Camera-type eye (tissue), 1 donor: ENCODE measurements around the gene ACO1. TPM values are rescaled to one million over a fixed set of nuclear protein-coding genes. Genes with fewer than 3 reads are reported as not detected.

ENCODE experiments used
- total RNA-seq: library from RNA; depleted of rRNA; stranded (reverse); fragments of >200 nt; gene quantifications from one replicate; pipeline ENCODE4 v1.2.3, GENCODE V29; 2014

Gene ACO1
- 27.5 TPM for total RNA-seq

GRCh38 chr9:32384364-32385151 lies at the start of gene ACO1:
Gene ACO1 (plus strand): TSS chr9:32384643. CDS start chr9:32405507, 20,864 bp downstream.

Other genes starting within 250 kb of the ACO1 start
- 10.2 TPM for gene RIGI, start 141.6 kb downstream of the ACO1 start, total RNA-seq
- 3.3 TPM for gene SMIM27, start 167.7 kb downstream of the ACO1 start, total RNA-seq
- gene TOPORS, start 167.9 kb downstream of the ACO1 start, total RNA-seq = 47.6 TPM
- gene NDUFB6, start 188.5 kb downstream of the ACO1 start, total RNA-seq = 61.1 TPM